Adipocyte (in vitro differentiated cells): Measurements from ENCODE around the gene PTBP1.

ENCODE experiments used
- DNase-seq: peaks from one replicate; pipeline ENCODE4 v3.0.0-alpha.2; 2015; ENCODE audit warnings: low read depth
- H3K27me3 ChIP-seq: replicated peaks from 2 replicates; pipeline ENCODE4 v1.7.0; 2013; ENCODE audit warnings: mild to moderate bottlenecking, low read length, moderate library complexity; ENCODE audit not compliant: control insufficient read depth, insufficient read depth
- H3K36me3 ChIP-seq: 2 replicates; pipeline ENCODE4 v1.7.0; 2013; ENCODE audit warnings: low read length, mild to moderate bottlenecking, moderate library complexity; ENCODE audit not compliant: control insufficient read depth, insufficient read depth, severe bottlenecking
- H3K4me1 ChIP-seq: 2 replicates; pipeline ENCODE4 v1.7.0; 2013; ENCODE audit warnings: mild to moderate bottlenecking, low read length, moderate library complexity; ENCODE audit not compliant: control insufficient read depth, insufficient read depth
- H3K4me3 ChIP-seq: 2 replicates; pipeline ENCODE4 v1.7.0; 2013; ENCODE audit warnings: mild to moderate bottlenecking, low read length, moderate library complexity
- H3K9ac ChIP-seq: 2 replicates; pipeline ENCODE4 v1.7.0; 2013; ENCODE audit warnings: mild to moderate bottlenecking, low read length, moderate library complexity
- H3K9me3 ChIP-seq: 2 replicates; pipeline ENCODE4 v1.7.0; 2013; ENCODE audit warnings: mild to moderate bottlenecking, low read length, moderate library complexity; ENCODE audit not compliant: control insufficient read depth

Gene PTBP1

GRCh38 chr19:788983-789700, 8.1 kb upstream of the PTBP1 start:
- Histone ChIP-seq H3K36me3 (no peaks in the 10 kb centered on the region), H3K27me3 (no peaks in the 10 kb centered on the region), H3K9me3 (no peaks in the 10 kb centered on the region), H3K4me3 (no peak overlapping the region), H3K4me1 (peaks cover 13% of the 10 kb centered on the region), H3K9ac (peak overlapping the region; percentile 70)
- DNase-seq, result peak; percentile 27

DNA sequence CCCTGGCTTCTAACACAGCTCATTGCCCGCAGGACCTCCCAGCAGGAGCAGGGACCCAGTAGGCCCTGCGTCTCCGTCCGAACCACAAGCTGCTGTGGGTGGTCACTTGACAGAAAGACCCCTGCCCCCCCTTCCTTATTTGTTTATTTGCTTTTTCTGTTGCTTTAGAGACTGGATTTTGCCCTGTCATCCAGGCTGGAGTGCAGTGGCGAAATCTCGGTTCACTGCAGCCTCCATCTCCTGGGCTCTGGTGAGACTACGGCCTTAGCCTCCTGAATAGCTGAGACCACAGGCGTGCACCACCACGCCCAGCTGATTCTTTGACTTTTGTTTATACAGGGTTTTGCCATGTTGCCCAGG, 7.6 kb upstream of the PTBP1 start:
- no peak overlapping the region for H3K4me3 ChIP-seq
- peak overlapping the region; percentile 70 for H3K9ac ChIP-seq
- no peaks in the 10 kb centered on the region for H3K9me3 ChIP-seq
- peaks cover 13% of the 10 kb centered on the region for H3K4me1 ChIP-seq
- no peak for DNase-seq
- H3K27me3 ChIP-seq, result no peaks in the 10 kb centered on the region
- no peaks in the 10 kb centered on the region for H3K36me3 ChIP-seq

- H3K9ac ChIP-seq, result no peak overlapping the region
- no peaks in the 10 kb centered on the region for H3K36me3 ChIP-seq
- no peak for DNase-seq
These were observed 6.2 kb upstream of the PTBP1 start for GRCh38 chr19:791007-791566.

GRCh38 chr19:791567-792305, 5.5 kb upstream of the PTBP1 start:
- no peaks in the 10 kb centered on the region for H3K9me3 ChIP-seq
- no peak for DNase-seq

More at GRCh38 chr19:791007-791566, 6.2 kb upstream of the PTBP1 start:
- Histone ChIP-seq H3K9me3 (no peaks in the 10 kb centered on the region), H3K4me1 (peaks cover 24% of the 10 kb centered on the region), H3K4me3 (no peak overlapping the region), H3K27me3 (no peaks in the 10 kb centered on the region)

DNA sequence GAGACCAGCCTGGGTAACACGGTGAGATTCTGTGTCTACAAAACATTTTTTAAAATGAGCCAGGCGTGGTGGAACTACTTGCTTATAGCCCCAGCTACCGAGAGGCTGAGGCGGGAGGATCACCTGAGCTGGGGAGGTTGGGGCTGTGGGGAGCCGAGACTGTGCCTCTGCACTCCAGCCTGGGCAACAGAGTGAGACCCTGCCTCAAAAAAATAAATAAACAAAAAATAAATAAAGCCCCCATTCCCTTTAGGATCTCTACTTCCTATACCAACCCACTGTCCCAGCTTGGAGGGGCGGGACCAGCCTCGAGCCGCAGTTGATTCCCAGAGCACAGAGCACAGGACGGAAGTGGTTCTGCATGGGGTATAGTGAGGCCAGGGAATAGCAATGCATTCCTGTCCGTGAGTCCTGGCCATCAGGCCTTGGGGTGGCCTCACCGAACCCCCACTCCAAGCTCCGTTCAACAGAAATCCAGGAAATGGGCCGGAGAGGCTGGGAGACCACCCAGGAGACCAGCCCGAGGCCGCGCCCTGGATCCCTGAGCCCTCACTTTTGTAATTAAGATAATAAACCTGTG, 4.9 kb upstream of the PTBP1 start:
- Histone ChIP-seq H3K4me3 (no peak overlapping the region), H3K27me3 (no peaks in the 10 kb centered on the region), H3K4me1 (peaks cover 27% of the 10 kb centered on the region), H3K9ac (no peak overlapping the region), H3K9me3 (no peaks in the 10 kb centered on the region), H3K36me3 (no peaks in the 10 kb centered on the region)
- no peak for DNase-seq

More at GRCh38 chr19:791567-792305, 5.5 kb upstream of the PTBP1 start:
- H3K27me3 ChIP-seq, result no peaks in the 10 kb centered on the region
- no peak overlapping the region for H3K9ac ChIP-seq
- H3K4me1 ChIP-seq, result peaks cover 27% of the 10 kb centered on the region
- H3K36me3 ChIP-seq, result no peaks in the 10 kb centered on the region
- H3K4me3 ChIP-seq, result no peak overlapping the region

GRCh38 chr19:793806-794205, 3.4 kb upstream of the PTBP1 start:
- Histone ChIP-seq H3K9ac (no peak overlapping the region), H3K4me1 (peaks cover 25% of the 10 kb centered on the region), H3K27me3 (no peaks in the 10 kb centered on the region), H3K36me3 (no peaks in the 10 kb centered on the region), H3K4me3 (no peak overlapping the region), H3K9me3 (no peaks in the 10 kb centered on the region)
- DNase-seq, result no peak

GRCh38 chr19:795073-795611, 2.1 kb upstream of the PTBP1 start:
- Histone ChIP-seq H3K4me1 (peaks cover 23% of the 10 kb centered on the region), H3K9ac (peak overlapping the region; percentile 93), H3K4me3 (peak overlapping the region; percentile 80), H3K9me3 (no peaks in the 10 kb centered on the region), H3K27me3 (no peaks in the 10 kb centered on the region), H3K36me3 (peaks cover 7% of the 10 kb centered on the region)
- no peak for DNase-seq

GRCh38 chr19:795691-796581, 1.3 kb upstream of the PTBP1 start:
- Histone ChIP-seq H3K36me3 (peaks cover 12% of the 10 kb centered on the region), H3K27me3 (no peaks in the 10 kb centered on the region), H3K9ac (peak overlapping the region; percentile 93), H3K9me3 (no peaks in the 10 kb centered on the region), H3K4me1 (peaks cover 30% of the 10 kb centered on the region), H3K4me3 (peak overlapping the region; percentile 80)
- no peak for DNase-seq

GRCh38 chr19:797528-798414, 519 bp downstream of the PTBP1 start:
- no peaks in the 10 kb centered on the region for H3K9me3 ChIP-seq
- H3K36me3 ChIP-seq, result peaks cover 12% of the 10 kb centered on the region
- peaks cover 48% of the 10 kb centered on the region for H3K4me1 ChIP-seq
- peak overlapping the region; percentile 98 for H3K4me3 ChIP-seq
- DNase-seq, result peak; percentile 95
- no peaks in the 10 kb centered on the region for H3K27me3 ChIP-seq
- peak overlapping the region; percentile 98 for H3K9ac ChIP-seq
